K562 (cell line): Measurements from ENCODE around the gene UBE2L3. TPM values are rescaled to one million over a fixed set of nuclear protein-coding genes. Genes with fewer than 3 reads are reported as not detected.

Experiments
- BDP1 ChIP-seq: IDR thresholded peaks from 3 replicates; pipeline ENCODE4 v1.6.1; 2011; ENCODE audit not compliant: insufficient read length, insufficient read depth
- BRD4 ChIP-seq: fragments of 200-600 bp; sonication (generic); IDR thresholded peaks from 2 replicates; pipeline ENCODE4 v1.6.1; 2017; ENCODE audit warnings: inconsistent platforms
- JUN ChIP-seq, 2 experiments: sonication (generic) in 1 of 2; formaldehyde crosslinking in 1 of 2; IDR thresholded peaks; 2 replicates each; pipeline versions ENCODE4 v1.6.1 to v1.8.0; 2012 to 2022; ENCODE audit warnings: borderline replicate concordance in 2 of 2, mild to moderate bottlenecking in 2 of 2, improper control_type of control experiment in 1 of 2, low read depth in 1 of 2, low read length in 1 of 2, missing genetic modification reagents in 1 of 2
- JUNB ChIP-seq: fragments of 450-650 bp; formaldehyde crosslinking; conservative IDR thresholded peaks from 2 replicates; pipeline ENCODE4 v1.4.0; 2020; ENCODE audit warnings: mild to moderate bottlenecking
- KDM1A ChIP-seq, 2 experiments: fragments of 450-650 bp; IDR thresholded peaks; 2 replicates each; pipeline ENCODE4 v1.6.1; 2016; ENCODE audit warnings: mild to moderate bottlenecking in 2 of 2
- MYC ChIP-seq, 2 experiments: fragments of 250-450 bp in 1 of 2; sonication (Bioruptor Pico) in 1 of 2; IDR thresholded peaks; 2 replicates each; pipeline versions ENCODE4 v1.5.1 to v1.6.1; 2012 to 2021; ENCODE audit warnings: low read depth in 2 of 2, borderline replicate concordance in 1 of 2, improper control_type of control experiment in 1 of 2, low read length in 1 of 2, mild to moderate bottlenecking in 1 of 2, moderate library complexity in 1 of 2
- NR2C1 ChIP-seq, 2 experiments: fragments of 450-650 bp; IDR thresholded peaks; 2 replicates each; pipeline ENCODE4 v1.6.1; 2017; ENCODE audit warnings: mild to moderate bottlenecking in 2 of 2, antibody characterized with exemption in 1 of 2, inconsistent platforms in 1 of 2, missing compliant biosample characterization in 1 of 2, missing genetic modification characterization in 1 of 2
- NR2C2 ChIP-seq, 2 experiments: fragments of 200-800 bp in 1 of 2; sonication (Bioruptor generic) in 1 of 2; sonication (generic) in 1 of 2; formaldehyde crosslinking in 1 of 2; IDR thresholded peaks; 2 replicates each; pipeline versions ENCODE4 v1.6.1 to v1.8.0; 2016 to 2022; ENCODE audit warnings: mild to moderate bottlenecking in 1 of 2, missing compliant biosample characterization in 1 of 2, missing genetic modification characterization in 1 of 2, missing genetic modification reagents in 1 of 2
- POLR2AphosphoS5 ChIP-seq: IDR thresholded peaks from 2 replicates; pipeline ENCODE4 v1.6.1; 2011; ENCODE audit warnings: mild to moderate bottlenecking, low read depth, low read length, moderate library complexity; ENCODE audit not compliant: control insufficient read depth, insufficient read depth
- PPARD ChIP-seq: fragments of 250-450 bp; sonication (Bioruptor Pico); IDR thresholded peaks from 2 replicates; pipeline ENCODE4 v1.8.0; 2022; ENCODE audit warnings: inconsistent platforms, mild to moderate bottlenecking, moderate library complexity
- PTBP1 ChIP-seq: fragments of 200-400 bp; formaldehyde crosslinking; IDR thresholded peaks from 2 replicates; pipeline ENCODE4 v1.6.1; 2017; ENCODE audit warnings: low read depth, low read length
- SNRNP70 ChIP-seq: fragments of 200-400 bp; formaldehyde crosslinking; optimal IDR thresholded peaks from 2 replicates; pipeline ENCODE3; 2017; ENCODE audit warnings: low read depth, low read length
- SREBF1 ChIP-seq: fragments of 150-350 bp; IDR thresholded peaks from 2 replicates; pipeline ENCODE4 v1.6.1; 2014; ENCODE audit warnings: antibody characterized with exemption, low read depth, low read length, borderline replicate concordance
- ZNF133 ChIP-seq: fragments of 250-450 bp; sonication (Bioruptor Pico); IDR thresholded peaks from 2 replicates; pipeline ENCODE4 v1.4.0; 2020; ENCODE audit warnings: mild to moderate bottlenecking
- ZNF175 ChIP-seq: fragments of 200-800 bp; sonication (Bioruptor generic); IDR thresholded peaks from 2 replicates; pipeline ENCODE4 v1.6.1; 2016; ENCODE audit warnings: low read depth, mild to moderate bottlenecking, missing genetic modification characterization, missing compliant biosample characterization
- polyA plus RNA-seq, 8 experiments: library from polyadenylated mRNA; depleted of rRNA in 4 of 8; stranded (reverse) in 5 of 8; unstranded in 3 of 8; fragments of >200 nt; fragmentation: Nextera tagmentation in 2 of 8; fragmentation: Illumina TruSeq in 1 of 8; extraction: Ambion mirVana in 2 of 8; extraction: Trizol in 1 of 8; gene quantifications; 2 replicates each; pipeline versions ENCODE4 v1.2.1 to v1.2.3, GENCODE V29; 2011 to 2014; ENCODE audit warnings: inconsistent platforms in 1 of 8, missing spikeins in 1 of 8
- total RNA-seq, 7 experiments: library from RNA; depleted of rRNA in 6 of 7; stranded (reverse); fragments of >200 nt in 6 of 7; fragmentation: Illumina TruSeq in 2 of 7; extraction: Trizol in 2 of 7; gene quantifications; 2 replicates each; pipeline versions ENCODE4 v1.2.1 to v1.2.3, GENCODE V29; 2011 to 2021; ENCODE audit warnings: low replicate concordance in 1 of 7
- TF ChIP-seq, protein P1 (sequence below): sonication (generic); formaldehyde crosslinking; IDR thresholded peaks from 2 replicates; pipeline ENCODE4 v1.9.0; 2022; ENCODE audit warnings: mild to moderate bottlenecking, missing genetic modification reagents
- TF ChIP-seq, protein P2 (sequence below), 2 experiments: fragments of 450-650 bp; IDR thresholded peaks; 2 replicates each; pipeline ENCODE4 v1.6.1; 2016
- TF ChIP-seq, protein P3 (sequence below): fragments of 250-450 bp; sonication (Bioruptor Pico); IDR thresholded peaks from 2 replicates; pipeline ENCODE4 v1.8.0; 2022; ENCODE audit warnings: inconsistent platforms, mild to moderate bottlenecking, moderate library complexity, borderline replicate concordance
- TF ChIP-seq, protein P4 (sequence below): fragments of 450-650 bp; IDR thresholded peaks from 2 replicates; pipeline ENCODE4 v1.6.1; 2016; ENCODE audit warnings: borderline replicate concordance
- TF ChIP-seq, protein P5 (sequence below): sonication (generic); formaldehyde crosslinking; IDR thresholded peaks from 2 replicates; pipeline ENCODE4 v1.8.1; 2022; ENCODE audit warnings: missing genetic modification reagents

UBE2L3 gene
- total and polyA plus RNA-seq, 9 of the 15 experiments (the other 6 are each of a cell fraction or from before 2014, with no cell fraction given), result 215 to 625 (median 285) TPM

DNA sequence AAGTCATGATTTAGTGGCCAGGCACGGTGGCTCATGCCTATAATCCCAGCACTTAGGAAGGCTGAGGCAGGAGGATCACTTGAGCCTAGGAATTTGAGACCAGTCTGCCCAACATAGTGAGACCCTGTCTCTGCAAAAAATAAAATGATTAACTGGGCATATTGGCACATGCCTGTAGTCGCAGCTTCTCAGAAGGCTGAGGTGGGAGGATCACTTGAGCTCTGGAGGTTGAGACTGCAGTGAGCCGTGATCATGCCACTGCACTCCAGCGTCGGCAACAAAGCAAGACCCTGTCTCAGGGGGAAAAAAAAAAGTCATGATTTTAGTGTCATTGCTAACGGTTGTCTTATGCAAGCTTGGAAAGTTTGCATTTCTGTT is 11.9 kb downstream of the UBE2L3 start (continued):
- TF ChIP-seq POLR2AphosphoS5, result no peak
- no peak for TF ChIP-seq BDP1
- TF ChIP-seq JUNB (CRISPR knock-in tag), result no peak
- TF ChIP-seq PPARD (CRISPR knock-in tag), result no peak
- TF ChIP-seq, protein P1, sequence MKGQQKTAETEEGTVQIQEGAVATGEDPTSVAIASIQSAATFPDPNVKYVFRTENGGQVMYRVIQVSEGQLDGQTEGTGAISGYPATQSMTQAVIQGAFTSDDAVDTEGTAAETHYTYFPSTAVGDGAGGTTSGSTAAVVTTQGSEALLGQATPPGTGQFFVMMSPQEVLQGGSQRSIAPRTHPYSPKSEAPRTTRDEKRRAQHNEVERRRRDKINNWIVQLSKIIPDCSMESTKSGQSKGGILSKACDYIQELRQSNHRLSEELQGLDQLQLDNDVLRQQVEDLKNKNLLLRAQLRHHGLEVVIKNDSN, result peak; percentile 49; the same call in 1 of the 2 replicates
- TF ChIP-seq JUN (IDR thresholded peaks at IDR 0.05; ENCODE audit: borderline replicate concordance, low read depth, low read length), result no peak
- no peak for TF ChIP-seq JUN (CRISPR knock-in tag; IDR thresholded peaks at IDR 0.05; ENCODE audit: borderline replicate concordance)
- peak; percentile 16; the same call in 1 of the 2 replicates for TF ChIP-seq MYC (IDR thresholded peaks at IDR 0.05; ENCODE audit: low read depth, low read length)
- no peak for TF ChIP-seq MYC (CRISPR knock-in tag; IDR thresholded peaks at IDR 0.05; ENCODE audit: borderline replicate concordance, low read depth)
- no peak for TF ChIP-seq SNRNP70
- no peak for TF ChIP-seq ZNF175 (CRISPR knock-in tag)
- TF ChIP-seq NR2C2 (CRISPR knock-in tag; IDR thresholded peaks at IDR 0.05), result no peak
- no peak for TF ChIP-seq NR2C2 (tag; IDR thresholded peaks at IDR 0.05)
- no peak for TF ChIP-seq ZNF133 (CRISPR knock-in tag)
- TF ChIP-seq KDM1A (IDR thresholded peaks at IDR 0.05), result no peak
- TF ChIP-seq, protein P2, sequence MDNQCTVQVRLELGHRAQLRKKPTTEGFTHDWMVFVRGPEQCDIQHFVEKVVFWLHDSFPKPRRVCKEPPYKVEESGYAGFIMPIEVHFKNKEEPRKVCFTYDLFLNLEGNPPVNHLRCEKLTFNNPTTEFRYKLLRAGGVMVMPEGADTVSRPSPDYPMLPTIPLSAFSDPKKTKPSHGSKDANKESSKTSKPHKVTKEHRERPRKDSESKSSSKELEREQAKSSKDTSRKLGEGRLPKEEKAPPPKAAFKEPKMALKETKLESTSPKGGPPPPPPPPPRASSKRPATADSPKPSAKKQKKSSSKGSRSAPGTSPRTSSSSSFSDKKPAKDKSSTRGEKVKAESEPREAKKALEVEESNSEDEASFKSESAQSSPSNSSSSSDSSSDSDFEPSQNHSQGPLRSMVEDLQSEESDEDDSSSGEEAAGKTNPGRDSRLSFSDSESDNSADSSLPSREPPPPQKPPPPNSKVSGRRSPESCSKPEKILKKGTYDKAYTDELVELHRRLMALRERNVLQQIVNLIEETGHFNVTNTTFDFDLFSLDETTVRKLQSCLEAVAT (IDR thresholded peaks at IDR 0.05), result no peak
- 0 out of 2 replicates have a peak, but pooled peaks have one; percentile 3 for TF ChIP-seq BRD4
- TF ChIP-seq, protein P3, sequence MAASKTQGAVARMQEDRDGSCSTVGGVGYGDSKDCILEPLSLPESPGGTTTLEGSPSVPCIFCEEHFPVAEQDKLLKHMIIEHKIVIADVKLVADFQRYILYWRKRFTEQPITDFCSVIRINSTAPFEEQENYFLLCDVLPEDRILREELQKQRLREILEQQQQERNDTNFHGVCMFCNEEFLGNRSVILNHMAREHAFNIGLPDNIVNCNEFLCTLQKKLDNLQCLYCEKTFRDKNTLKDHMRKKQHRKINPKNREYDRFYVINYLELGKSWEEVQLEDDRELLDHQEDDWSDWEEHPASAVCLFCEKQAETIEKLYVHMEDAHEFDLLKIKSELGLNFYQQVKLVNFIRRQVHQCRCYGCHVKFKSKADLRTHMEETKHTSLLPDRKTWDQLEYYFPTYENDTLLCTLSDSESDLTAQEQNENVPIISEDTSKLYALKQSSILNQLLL, result no peak
- TF ChIP-seq, protein P4, sequence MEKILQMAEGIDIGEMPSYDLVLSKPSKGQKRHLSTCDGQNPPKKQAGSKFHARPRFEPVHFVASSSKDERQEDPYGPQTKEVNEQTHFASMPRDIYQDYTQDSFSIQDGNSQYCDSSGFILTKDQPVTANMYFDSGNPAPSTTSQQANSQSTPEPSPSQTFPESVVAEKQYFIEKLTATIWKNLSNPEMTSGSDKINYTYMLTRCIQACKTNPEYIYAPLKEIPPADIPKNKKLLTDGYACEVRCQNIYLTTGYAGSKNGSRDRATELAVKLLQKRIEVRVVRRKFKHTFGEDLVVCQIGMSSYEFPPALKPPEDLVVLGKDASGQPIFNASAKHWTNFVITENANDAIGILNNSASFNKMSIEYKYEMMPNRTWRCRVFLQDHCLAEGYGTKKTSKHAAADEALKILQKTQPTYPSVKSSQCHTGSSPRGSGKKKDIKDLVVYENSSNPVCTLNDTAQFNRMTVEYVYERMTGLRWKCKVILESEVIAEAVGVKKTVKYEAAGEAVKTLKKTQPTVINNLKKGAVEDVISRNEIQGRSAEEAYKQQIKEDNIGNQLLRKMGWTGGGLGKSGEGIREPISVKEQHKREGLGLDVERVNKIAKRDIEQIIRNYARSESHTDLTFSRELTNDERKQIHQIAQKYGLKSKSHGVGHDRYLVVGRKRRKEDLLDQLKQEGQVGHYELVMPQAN, result no peak
- TF ChIP-seq NR2C1 (IDR thresholded peaks at IDR 0.05), result no peak
- no peak for TF ChIP-seq NR2C1 (tag; IDR thresholded peaks at IDR 0.05)
- 0 out of 2 replicates have a peak, but pooled peaks have one; percentile 86 for TF ChIP-seq PTBP1
- TF ChIP-seq, protein P5, sequence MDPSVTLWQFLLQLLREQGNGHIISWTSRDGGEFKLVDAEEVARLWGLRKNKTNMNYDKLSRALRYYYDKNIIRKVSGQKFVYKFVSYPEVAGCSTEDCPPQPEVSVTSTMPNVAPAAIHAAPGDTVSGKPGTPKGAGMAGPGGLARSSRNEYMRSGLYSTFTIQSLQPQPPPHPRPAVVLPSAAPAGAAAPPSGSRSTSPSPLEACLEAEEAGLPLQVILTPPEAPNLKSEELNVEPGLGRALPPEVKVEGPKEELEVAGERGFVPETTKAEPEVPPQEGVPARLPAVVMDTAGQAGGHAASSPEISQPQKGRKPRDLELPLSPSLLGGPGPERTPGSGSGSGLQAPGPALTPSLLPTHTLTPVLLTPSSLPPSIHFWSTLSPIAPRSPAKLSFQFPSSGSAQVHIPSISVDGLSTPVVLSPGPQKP (CRISPR knock-in tag), result no peak
- TF ChIP-seq SREBF1, result no peak
